GM19397 (cell line): ENCODE data around the gene PTGES3.

ENCODE experiments used
- ATAC-seq: cut with Tn5 transposase; IDR thresholded peaks from one replicate; pipeline ENCODE4 v1.9.1; 2021; ENCODE audit warnings: mild to moderate bottlenecking, moderate library complexity; ENCODE audit not compliant: unreplicated experiment

The PTGES3 gene

GRCh38 chr12:56630180-56630632, 57.9 kb downstream of the PTGES3 start, which contains the start of gene BAZ2A:
Gene BAZ2A (minus strand): TSS chr12:56630326. CDS start chr12:56617530, 12,796 bp downstream.
- ATAC-seq, result peak; percentile 61

GRCh38 chr12:56629459-56630179, 58.5 kb downstream of the PTGES3 start:
- ATAC-seq, result peak; percentile 8

DNA sequence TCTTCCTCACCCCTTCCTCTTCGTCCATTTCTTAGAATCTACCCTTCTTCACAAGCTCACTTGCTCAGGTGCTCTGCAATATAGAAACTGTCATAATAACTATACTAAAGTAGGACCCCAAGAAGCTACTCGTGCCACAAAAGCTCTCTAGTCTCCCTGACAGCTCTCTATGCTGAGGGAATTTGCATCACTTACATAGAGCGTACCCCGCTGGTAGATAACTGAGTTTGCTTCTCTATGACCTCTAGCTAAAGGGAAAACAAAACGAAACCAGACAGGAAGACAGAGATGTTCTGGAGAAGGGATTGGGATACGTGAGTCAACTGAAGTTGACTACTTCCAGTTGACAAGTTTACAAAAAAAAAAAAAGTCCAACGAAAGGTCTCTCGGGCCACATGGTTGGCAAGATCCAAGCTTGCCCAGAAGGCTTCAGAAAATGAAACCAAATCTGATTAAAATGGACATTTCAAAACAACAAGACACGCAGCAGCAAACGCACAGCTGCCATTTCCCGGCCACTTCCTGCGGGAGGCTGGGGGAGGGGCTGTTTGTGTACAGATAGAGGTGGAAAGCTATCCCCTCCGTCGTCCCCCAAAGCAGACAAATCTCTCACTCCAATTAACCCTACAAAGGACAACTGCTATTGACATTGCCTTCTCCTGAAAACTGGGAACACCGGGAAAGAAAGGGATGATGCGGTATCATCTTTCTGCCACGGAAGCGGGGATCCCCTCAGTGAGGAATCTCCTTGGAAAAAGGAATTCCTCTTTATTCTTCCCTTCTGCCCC, 59.2 kb downstream of the PTGES3 start:
- no peak for ATAC-seq

DNA sequence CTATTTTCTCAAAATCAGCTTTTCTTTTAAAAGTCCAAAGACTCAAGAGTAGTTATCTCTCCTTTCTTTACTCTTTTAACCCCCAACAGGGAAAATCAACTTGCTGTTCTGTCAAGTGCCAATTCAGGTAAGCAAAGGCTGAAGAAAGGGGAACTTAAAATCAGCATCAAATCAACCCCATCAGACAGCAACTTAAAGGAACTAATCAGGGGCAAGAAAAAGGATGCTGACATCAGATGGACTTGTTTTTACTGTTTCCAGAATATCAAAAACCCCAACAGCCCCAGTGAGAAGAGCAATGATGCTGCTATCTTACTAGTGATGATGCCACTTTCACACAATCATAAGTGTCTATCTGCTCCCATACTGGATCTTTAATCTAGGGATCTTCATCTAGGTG, 61.4 kb downstream of the PTGES3 start:
- ATAC-seq, result no peak

- no peak for ATAC-seq
Measured at GRCh38 chr12:56622535-56622934, 65.5 kb downstream of the PTGES3 start.

DNA sequence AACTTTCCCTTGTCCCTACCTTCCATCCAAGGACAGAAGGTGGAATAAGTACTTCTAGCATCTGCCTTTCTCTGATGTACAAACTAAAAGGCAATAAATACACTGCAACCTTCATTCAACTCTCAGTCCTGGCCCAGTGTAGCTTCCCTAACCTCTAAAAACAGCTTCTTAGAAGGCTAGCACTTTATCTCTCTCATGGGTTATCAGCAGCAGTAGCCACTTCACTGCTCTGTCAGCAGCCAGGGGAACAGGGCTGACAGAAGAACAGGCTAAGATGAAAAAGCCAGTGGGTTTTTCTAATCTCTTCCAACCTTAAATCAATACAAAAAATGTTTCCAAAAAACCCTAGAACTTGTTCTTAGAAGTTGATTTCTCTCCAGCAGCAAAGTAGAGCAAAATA, 71.2 kb downstream of the PTGES3 start:
- no peak for ATAC-seq

DNA sequence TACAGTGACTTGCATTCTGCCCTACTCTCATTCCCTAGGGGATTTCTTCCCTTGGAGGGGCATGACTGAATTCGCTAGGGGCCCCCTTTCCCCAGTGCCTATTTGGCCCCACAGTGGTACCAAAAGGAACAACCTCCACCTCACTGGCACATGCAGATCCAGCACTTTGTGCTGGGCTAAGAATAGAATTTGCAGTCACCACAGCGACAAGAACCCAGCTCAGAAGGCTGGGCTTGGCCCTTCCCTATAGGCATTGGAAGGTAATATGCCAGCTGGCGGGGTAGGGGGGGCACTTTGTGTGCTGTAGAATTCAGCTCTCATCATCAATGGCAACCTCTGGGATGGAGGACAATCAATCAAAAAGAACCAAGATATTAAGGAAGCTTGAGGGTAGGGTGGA, 71.8 kb downstream of the PTGES3 start:
- no peak for ATAC-seq

- no peak for ATAC-seq
Measured at GRCh38 chr12:56614627-56615026, 73.5 kb downstream of the PTGES3 start.
